Myocyte (in vitro differentiated cells): Measurements from ENCODE around the gene EED. TPM values are rescaled to one million over a fixed set of nuclear protein-coding genes. Genes with fewer than 3 reads are reported as not detected.
A peak's percentile ranks its signal among the peaks of the same experiment; 100 is the strongest.
"Not testable (repeated sequence)": the region's sequence is repeated elsewhere in the genome, so short reads cannot be mapped to it uniquely, and the experiment has no call there.

Experiments used
- DNase-seq: peaks from one replicate; pipeline ENCODE4 v3.0.0-alpha.2; 2012; ENCODE audit warnings: low read depth
- total RNA-seq: library from RNA; depleted of rRNA; stranded (reverse); fragments of >200 nt; gene quantifications from 2 replicates; pipeline ENCODE4 v1.2.3, GENCODE V29; 2014

Gene EED
- total RNA-seq, 1 donor from 2014 or later: 15.8 TPM

DNA sequence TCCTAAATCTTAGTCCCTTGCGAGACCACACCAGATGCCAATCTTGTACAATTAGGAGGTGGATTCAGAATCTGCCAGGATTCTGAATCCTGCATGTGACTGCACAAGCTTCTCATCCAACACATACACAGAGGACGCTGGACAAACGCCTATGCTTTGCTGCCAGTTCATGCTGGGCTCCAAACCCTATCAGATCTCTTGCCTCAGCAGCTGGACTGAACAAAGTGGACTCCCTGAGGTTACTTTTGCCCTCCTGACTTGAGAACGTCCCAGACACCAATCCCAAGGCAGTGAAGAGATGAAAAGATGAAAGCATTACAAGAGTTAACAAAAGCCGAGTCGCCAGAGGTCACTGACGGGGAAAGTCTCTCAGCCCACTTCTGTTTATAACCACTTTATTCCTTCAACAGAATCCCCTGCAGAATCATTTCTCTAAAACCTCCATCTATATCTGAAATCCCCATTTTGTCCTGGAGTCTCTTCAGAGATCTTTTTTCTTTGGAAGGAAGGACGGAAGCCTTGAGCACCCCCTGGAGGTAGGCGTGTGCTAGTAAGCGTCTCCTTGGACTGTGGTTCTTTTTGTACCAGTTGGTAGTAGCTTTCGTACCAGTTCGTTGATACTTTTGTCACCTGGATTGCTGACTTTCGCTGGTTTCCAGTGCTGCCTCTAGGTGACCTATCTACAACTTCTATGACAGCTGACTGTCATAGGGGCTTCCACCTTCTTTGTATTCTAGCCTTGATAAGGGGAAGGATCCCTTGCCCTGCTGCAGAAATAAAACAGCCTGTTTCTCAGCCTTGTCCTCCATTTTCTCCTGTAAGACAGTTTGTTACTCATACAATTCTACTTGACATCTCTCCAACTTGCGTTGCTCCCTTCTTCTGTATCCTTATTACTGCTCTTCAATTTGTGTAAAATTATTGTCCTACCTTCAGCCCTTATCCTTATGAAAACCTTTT is 26.1 kb upstream of the EED start:
- DNase-seq: peak; percentile 85

DNA sequence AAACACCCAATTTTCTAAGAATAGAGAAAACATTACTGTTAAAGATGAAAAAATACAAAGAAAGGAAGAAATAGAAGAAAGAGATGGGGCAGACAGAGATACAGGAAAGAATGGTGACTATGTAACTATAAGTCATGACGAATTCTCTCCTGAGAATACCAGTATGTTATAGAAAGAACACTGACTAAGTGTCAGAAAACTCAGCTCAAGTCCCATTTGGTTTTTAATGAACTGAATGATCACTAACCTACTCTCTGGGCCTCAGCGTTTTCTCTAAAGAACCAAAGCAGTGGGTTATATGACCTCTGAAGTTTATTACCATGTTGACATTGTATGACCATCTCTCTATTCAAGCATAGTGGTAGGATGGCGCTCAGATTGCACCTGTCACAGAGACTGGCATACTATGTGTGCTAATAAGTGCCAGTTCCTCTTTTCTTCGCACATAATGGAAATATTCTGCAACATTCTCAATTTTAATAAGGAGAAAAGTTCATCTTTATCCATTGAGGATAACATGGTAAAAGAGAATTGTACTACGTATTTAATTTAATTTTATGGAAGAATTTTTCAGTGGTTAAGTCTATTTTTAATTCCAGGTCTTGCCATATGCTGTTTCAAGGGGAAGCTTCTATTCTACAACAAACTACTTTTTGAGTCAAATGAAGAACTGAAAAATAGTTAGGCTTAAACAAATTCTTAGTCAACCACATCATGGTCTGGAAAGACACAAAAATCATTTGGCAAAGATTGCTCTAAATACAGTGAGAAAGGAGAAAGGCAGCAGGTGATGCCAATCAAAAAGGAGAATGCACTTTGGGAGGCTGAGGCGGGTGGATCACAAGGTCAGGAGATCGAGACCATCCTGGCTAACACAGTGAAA is 25.0 kb upstream of the EED start:
- DNase-seq: no peak

DNA sequence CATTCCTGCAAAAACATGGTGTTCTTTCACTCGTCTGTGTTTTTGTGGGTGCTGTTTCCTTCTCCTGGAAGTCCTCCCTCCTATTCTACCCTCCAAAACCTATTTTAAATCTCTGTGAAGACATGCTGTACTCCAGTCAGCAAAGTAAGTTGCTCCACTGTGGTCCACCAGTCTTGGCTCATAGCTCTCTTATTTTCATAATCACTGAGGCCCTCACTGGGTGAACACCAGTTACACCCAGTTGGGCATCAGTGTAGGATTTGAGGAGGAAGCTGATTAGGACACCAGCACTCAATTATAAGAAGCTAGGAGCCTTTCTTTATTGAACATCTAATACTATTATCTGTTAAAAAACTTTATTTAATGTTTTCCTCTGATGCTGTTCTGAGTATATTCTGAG is 23.9 kb upstream of the EED start:
- no peak for DNase-seq

DNA sequence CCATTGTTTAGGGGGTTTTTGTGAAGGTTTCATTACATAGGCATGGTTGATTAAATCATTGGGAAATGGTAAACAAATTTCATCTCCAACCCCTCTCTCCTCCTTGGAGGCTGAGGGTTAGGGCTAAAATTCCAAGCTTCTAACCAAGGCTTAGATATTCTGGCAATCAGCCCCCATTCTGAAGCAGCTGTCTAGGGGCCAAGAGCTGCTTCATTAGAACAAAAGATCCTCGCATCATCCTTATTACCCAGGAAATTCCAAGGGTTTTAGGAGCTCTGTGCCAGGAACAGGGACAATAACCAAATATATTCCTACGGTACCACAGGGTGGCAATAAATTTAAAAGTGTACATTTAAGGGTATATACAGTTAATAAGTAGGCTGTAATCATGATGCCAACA is 22.5 kb upstream of the EED start:
- DNase-seq: peak; percentile 35

DNA sequence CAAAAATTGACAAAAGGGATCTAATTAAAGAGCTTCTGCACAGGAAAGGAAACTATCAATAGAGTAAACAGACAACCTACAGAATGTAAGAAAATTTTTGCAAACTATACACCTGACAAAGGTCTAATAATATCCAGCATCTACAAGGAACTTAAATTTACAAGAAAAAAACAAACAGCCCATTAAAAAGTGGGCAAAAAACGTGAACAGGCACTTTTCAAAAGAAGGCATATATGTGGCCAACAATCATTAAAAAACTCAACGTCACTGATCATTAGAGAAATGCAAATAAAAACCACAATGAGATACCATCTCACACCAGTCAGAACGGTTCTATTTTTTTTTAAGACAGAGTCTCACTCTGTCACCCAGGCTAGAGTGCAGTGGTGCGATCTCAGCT is 20.0 kb upstream of the EED start:
- DNase-seq: not testable (repeated sequence)

DNA sequence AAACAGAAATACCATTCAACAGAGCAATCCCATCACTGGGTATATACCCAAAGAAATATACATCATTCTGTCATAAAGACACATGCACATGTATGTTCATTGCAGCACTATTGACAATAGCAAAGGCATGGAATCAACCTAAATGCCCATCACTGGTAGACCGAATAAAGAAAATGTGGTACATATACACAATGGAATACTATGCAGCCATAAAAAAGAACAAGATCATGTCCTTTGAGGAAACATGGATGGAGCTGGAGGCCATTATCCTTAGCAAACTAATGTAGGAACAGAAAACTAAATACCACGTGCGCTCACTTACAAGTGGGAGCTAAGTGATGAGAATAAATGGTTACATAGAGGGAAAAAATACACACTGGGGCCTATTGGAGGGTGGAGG is 19.2 kb upstream of the EED start:
- not testable (repeated sequence) for DNase-seq

DNA sequence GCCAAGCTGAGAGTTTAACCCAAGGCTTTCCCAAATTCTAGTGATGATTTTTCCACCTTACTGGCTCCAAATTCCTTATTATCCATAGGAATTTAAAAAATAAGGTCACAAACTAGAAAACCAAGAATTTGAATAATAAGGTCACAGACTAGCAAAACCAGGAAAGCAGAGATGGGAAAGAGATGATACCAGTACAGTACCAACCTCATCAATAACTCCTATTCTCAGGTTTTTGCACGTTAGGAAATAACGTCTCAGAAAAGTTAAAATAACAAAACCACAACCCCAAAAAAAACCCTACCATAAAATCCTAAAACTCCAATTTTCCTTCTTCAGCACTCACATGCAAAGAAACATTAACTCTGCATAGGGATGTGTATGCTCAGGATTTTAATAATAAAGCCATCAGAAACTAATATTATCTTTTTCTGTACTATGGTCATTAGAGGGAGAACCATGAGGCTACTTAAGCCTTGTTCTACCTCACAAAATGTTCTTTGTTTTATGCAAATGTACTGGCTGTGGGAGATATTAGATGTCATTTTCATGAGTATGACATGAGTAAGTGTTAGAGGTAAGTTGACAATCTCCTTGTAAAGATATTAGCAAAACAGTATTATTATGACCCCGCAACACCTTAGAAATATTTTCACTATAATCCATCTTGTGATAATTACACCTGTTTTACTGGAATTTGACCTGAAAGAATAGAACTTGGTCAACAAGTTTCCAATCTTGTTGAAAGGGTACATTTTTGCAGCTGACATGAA is 16.1 kb upstream of the EED start:
- DNase-seq: no peak

DNA sequence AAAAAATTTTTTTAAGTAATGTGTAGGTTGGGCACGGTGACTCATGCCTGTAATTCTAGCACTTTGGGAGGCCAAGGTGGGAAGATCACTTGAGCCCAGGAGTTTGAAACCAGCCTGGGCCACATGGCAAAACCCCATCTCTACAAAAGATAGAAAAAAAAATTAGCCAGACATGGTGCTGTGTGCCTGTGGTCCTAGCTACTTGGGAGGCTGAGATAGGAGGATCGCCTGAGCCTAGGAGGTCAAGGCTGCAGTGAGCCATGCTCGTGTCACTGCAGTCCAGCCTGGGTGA is 15.6 kb upstream of the EED start:
- not testable (repeated sequence) for DNase-seq

DNA sequence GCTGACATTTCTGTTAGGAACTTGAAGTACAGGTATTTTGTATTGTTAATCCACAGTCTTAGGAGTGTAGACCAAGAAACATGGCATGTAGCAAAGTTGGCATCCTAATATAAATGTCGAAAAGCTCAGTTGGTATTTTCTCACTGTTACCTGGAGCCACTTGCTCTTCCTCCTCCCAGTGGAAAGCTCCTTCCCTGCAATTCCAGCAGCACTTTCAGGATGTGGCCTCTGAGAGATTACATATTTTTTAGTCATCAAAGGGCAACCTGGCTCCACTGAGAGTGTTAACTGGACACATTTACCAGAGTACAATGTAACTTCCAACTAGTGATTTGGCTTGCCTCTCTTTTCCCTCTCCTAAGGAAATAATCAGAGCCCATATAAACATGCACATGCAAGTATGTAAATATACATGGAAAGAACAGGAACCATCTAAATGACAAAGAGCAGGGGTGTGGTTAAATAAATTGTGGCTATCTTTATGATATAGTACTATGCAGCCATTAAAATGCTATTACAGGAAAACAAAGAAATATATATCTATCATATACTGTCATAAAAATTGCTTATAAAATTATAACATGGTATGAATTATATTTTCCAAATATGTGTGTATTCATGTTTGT is 14.3 kb upstream of the EED start:
- DNase-seq: no peak

DNA sequence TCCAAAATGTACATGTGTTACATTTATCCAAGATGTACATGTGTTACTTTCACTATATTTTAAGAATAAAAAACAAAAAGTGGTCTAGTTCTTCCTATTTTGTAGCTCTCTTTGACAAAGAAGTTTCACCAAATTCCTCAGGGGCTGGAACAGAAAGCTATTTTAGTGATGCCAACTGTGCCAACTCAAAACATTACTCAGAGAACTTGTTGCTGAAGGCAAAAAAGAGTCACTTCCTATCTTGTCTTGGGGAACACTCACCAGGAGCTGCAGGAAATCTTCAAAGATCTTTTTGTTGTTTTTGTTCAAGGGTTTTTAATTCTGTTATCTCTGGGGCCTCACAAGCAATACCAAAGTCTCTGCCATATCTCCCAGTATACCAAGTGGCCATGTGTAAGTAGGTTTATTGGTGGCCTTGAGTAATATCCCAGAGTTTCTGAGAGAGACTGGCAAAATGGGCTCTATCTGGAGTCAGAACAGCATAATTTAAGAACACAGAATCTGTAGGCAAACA is 13.6 kb upstream of the EED start:
- peak; percentile 52 for DNase-seq

DNA sequence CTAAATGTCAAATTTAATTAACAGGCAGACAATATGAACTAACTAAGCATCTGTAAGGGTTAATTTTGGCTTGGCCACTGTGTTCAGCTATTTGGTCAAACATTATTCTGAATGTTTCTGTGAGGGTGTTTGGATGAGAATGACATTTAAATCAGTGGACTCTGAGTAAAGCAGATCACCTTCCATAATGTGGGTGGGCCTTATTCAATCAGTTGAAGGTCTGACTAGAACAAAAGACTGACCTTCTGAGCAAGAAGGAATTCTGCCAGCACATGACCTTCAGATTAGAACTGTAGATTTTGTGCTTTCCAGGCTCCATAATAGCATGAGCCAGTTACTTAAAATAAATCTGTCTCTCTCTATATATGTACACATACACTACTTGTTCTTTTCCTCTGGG is 12.0 kb upstream of the EED start:
- no peak for DNase-seq

DNA sequence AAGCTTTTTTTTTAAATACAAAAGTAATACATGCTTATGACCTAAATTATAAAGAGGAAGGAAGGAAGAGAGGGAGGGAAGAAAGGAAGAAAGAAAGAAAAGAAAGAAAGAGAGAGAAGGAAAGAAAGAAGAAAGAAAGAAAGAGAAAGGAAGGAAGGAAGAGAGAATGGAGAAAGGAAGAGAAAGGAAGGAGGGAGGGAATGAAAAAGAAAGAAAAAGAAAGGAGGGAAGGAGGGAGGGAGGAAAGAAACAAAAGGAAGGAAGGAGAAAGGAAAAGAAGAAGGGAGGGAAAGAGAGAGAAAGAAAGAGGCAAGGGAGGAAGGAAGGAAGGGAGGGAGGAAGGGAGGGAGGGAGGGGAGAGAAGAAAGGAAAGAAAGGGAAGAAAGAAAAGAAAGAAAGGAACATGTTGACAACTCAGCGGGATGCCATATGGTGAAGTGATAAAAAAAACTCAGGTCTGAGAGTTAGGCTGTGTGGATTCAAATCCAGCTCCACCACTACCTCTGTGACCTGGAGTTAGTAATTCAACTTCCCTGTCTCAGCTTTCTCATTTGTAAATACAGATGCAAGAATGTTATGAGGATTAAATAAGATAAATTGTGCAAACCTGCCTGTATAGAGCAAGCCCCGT is 9.6 kb upstream of the EED start:
- DNase-seq: no peak

DNA sequence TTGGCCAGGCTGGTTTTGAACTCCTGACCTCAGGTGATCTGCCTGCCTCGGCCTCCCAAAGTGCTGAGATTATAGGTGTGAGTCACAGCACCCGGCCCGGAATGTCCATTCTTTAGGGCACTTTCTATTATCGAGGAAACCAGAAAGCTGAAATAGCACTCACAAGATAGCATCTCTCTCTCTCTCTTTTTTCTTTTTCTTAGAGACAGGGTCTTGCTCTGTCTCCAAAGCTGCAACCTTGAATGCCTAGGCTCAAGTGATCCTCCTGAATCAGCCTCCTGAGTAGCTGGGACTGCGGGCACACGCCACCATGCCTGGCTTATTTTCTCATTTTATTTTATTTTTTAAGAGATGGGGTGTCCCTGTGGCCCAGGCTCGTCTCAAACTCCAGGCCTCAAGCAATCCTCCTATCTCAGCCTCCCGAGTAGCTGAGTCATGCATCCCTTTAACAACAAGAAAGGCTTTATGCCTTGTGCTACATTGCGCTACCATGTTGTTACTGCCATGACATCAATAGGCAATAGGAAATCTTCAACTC is 7.2 kb upstream of the EED start:
- no peak for DNase-seq

DNA sequence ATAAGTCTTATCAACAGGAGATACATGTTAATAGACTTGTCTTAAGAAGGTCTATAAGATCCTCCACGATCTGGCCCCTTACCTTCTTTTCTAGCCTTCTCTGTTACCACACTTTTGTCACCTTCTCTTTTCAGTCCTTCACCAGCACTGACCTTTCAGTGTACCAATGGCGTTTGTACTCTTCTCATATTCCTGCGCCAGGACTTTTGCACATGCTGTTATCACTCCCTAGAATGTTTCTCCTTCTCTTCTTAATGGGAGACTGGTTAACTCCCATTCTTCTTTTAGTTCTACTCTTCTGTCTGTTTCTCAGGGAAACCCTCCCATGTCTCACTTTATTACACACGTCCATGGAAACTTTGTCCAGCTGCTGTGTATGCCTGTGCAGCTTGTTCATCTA is 4.4 kb upstream of the EED start:
- no peak for DNase-seq

DNA sequence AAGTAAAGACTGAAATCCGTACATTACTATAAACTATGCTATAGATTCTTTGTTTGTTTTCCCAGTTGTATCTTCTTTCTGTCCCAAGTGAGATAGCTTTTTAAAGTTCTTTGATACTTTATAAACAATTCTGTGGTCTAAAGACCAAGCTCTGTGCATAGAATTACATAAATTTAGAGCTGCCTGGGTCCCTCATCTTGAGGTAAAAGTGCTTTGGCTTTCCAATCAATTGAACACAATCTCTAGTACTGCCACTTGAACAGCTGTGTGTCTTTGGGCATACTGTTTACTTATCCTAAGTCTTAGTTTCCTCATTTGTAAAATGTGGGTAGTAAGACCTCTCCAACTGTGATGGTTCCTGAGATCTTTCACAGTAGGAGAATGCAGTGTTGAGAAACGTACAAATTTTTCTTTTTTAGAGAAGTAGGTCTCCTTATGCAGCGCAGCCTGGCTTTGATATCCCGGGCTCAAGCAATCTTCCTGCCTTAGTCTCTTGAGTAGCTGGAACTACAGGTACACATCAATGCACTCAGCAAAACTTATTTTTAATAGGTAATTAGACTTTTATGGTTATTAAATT is 2.5 kb upstream of the EED start:
- DNase-seq: no peak

DNA sequence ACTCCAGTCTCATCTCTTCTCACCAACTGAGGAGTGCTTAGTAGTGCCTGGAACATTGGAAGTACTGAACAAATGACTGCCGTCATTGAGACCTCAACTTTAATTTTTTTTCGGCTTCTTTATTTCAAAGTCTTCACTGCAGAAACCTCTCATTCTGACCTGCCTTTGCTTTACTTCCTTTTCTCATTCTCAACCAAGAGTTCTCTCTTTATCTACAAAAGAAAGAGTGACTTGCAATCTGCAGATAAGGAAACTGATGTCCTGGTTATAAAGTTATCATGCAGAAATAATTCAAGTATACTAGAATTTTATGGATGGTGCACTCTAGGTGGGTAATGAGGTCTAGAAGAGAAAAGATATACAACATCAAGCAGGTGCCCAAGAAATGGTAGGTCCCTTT is 1.2 kb upstream of the EED start:
- no peak for DNase-seq

DNA sequence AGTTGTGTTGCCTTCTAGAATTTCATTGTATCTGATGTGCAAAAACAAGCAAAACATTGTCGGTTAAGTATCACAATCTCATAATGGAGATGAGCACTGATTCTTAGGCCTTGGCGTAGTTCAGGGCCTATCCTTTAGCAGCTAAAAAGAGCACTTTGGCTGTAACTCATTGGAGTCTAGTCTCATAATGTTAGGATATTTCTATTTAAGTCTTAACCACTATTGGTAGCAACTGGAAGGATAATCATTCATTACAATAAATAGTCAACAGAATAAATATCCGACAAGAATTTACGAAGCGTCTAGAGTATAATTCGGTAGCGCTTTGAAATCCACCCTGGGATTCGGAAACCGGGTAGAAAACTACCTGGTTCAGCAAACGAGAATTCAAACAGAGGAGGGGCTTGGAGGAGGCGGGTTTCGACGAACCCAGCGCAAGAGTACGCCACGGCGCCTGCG is 461 bp upstream of the EED start:
- no peak for DNase-seq

DNA sequence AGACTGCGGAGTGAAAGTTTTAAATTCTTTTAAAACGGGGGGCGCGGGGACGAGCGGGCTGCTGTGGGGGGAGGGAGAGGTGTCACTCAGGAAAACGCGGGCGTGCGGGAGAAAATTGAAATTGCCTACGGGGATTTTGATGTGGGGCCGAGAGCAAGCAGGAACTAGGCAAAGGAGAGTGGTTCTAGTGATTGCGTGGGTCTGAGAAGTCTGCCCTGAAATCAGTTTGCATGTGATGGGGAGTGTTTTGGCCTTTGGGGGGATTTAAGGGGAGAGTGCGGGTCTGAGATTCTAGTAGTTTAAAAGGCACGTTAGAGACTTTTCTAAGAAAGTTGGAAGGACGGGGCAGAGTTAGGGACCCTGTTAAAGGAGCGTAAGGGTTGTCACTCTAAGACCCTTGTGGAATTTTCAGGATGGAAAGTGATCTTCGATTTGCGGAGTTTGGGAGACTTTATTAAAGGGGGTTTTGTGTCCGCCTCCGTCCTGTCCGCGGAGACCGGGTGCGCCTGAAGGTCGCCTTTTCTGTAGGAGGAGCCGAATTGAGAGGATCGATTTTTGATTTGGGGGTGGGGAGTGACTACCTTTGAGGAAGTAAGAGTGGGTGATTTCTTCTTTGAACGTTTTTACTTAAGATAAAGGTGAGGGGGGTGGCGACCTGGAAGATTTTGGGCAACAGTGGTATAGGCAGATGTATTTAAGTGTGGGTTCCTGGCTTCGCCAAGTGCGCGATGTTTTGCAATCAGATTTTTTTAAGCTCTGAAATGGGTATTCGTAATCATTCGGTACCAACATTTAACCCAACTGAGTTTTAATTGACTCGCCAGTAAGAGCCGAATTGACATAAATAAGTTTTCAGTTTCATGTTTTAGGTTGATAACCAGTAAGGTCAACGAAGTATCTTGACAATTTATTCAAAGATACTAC is 1.1 kb downstream of the EED start:
- no peak for DNase-seq

DNA sequence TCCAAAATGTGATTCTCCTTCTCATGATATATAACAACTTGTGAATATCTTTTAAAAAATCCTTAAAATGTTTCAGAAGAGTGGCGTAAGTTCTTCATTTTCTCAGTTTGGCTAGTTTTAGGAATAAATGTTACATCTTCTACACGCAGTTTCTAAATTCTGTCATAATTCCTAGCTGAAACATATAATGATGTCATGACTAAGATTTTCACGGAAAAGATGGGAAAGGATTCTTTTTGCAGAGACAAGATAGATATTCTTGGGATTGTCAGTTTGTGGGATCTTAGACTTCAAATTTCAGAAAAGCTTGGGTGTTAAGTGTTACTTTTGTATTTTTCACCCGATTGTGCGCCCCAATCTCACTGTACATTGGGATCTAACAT is 1.7 kb downstream of the EED start:
- DNase-seq: no peak
